DOHH2 (cell line): ENCODE results near the gene STXBP3.

Experiments used
- CTCF ChIP-seq: fragments of 200-600 bp; sonication (generic); IDR thresholded peaks from one replicate; pipeline ENCODE4 v1.5.1; 2014; ENCODE audit warnings: antibody characterized with exemption, mild to moderate bottlenecking, low read depth, low read length; ENCODE audit not compliant: poor library complexity, severe bottlenecking
- EZH2phosphoT487 ChIP-seq: fragments of 200-600 bp; sonication (generic); IDR thresholded peaks from 2 replicates; pipeline ENCODE4 v1.6.1; 2017; ENCODE audit warnings: borderline replicate concordance, mild to moderate bottlenecking, antibody characterized with exemption, low read length, moderate library complexity, mixed read lengths

- TF ChIP-seq CTCF (no peak), EZH2phosphoT487 (no peak)
Measured at GRCh38 chr1:108704496-108704895, 42.0 kb upstream of the STXBP3 start.
